HG03064 (cell line): Measurements from ENCODE around the gene POLR3K.
"Not testable (repeated sequence)": the region's sequence is repeated elsewhere in the genome, so short reads cannot be mapped to it uniquely, and the experiment has no call there.

ENCODE experiments used
- ATAC-seq: cut with Tn5 transposase; IDR thresholded peaks from one replicate; pipeline ENCODE4 v1.9.1; 2021; ENCODE audit warnings: low read depth; ENCODE audit not compliant: unreplicated experiment

Gene POLR3K

DNA sequence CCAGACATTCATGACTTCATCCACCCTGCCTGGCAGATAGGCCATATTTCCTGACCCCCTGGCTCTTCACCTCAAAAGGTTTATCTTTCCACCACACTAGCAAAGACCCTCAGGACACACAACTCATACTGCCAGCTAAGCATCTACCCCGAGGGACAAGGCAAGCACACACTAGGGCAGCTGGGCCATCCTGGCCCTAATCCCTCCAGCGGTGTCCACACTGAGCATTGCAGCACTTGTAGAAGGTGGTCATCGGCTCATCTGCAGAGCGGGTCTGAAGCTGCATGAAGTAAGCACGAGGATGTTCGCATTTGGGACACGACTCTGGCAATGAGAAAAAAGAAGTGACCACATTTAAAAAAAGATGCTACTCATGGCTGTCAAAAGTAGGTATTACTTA is 6.2 kb downstream of the POLR3K start:
- ATAC-seq, result no peak

DNA sequence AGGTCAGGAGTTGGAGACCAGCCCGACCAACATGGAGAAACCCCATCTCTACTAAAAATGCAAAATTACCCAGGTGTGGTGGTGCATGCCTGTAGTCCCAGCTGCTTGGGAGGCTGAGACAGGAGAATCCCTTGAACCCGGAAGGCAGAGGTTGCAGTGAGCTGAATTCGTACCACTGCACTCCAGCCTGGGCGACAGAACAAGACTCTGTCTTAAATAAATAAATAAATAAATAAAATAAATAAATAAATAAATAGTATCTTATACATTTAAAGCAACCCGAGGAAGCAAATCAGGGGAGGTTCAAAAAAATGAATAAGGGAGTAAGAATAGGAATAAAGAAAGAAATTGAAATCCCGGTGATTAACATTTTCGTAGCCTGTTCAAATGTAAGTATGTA is 6.9 kb downstream of the POLR3K start:
- not testable (repeated sequence) for ATAC-seq

DNA sequence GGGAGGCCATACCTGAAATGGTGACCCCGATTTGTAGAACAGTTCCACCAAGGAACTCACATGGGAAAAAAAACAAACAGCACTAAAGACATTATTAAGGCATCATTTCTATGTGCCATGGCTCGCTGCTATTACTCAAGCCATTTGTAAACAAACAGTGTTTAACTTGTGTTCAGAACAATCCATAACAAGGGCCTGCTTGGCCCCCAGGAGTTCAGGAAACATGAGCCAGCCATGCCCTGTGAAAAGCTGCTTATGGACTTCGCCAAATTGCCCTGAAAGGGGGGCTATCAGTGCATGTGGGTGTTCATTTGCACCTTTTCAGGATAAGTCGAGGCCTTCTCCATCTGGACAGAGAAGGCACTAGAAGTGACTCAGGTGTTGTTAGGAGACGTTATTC is 8.0 kb downstream of the POLR3K start:
- no peak for ATAC-seq

DNA sequence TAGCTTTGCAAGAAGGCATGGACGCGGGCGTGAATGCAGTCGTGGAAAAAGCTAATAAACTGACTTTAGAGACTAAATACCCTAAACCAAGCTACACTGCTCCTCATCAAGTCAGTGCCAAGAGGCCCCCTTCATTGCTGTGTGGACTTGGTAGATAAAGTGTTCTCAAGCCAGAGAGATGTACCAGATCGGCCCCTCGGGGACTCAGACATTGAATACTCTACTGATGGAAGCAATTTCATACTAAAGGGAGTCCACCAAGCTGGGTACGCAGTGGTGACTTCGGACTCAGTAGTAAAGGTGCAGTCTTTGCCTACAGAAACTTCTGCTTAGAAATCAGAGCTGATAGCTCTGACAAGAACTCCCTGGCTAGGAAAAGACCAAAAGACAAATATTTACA is 8.8 kb downstream of the POLR3K start:
- ATAC-seq, result no peak

DNA sequence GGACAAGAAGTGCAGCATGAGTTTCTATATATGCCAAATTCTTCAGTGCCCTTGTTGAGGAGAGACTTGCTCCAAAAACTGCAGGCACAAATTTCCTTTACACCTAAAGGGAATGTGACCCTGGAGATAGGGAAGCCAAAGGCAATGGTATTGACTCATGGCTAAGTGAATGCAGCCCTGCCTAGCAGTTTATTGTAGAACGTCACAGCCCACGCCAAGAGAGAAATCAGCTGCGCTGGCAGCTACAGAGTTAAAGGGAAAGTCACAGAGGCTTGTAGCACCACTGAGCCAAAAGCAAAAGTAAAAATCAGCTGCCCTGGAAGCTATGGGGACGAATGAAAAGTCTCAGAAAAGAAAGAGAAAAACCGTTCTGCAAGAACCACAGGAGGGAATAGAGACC is 10.1 kb downstream of the POLR3K start:
- ATAC-seq, result no peak

DNA sequence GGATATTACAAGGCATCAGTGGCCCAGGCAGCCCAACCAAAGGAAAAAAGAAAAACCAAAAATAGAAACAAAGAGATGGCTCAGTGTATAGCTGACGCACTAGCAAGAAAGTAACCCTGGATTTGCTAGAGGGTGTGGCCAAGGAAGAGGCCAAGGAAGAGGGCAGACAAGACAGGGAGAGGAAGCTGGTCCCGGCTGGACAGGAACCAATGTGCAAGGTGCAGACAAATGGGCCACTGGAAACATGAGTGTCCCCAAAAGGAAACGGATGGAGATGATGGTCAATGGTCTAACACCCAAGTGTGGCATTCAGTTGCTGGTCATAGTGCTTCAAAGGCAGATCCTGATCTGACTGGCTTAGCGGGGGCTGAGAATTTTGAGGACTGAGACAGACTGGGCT is 10.7 kb downstream of the POLR3K start:
- ATAC-seq, result no peak

DNA sequence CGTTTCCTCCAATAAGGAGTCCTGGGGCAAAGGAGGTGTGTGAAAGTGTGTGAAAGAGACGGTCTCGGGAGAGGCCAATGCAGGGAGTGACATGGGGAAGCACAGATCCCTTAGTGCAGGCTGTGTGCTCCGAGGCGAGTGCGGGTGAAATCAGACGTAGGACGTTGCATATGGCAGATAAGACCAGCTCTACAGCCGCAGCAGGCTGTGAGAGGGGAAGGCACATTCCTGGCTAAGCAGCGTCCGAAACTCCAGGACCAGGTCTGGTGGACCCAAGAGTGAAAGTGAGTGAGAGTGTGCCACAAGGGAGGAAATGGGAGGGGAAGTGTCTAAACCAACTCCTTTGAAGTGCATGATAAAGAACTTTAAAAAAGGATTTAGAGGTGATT is 11.3 kb downstream of the POLR3K start:
- no peak for ATAC-seq

DNA sequence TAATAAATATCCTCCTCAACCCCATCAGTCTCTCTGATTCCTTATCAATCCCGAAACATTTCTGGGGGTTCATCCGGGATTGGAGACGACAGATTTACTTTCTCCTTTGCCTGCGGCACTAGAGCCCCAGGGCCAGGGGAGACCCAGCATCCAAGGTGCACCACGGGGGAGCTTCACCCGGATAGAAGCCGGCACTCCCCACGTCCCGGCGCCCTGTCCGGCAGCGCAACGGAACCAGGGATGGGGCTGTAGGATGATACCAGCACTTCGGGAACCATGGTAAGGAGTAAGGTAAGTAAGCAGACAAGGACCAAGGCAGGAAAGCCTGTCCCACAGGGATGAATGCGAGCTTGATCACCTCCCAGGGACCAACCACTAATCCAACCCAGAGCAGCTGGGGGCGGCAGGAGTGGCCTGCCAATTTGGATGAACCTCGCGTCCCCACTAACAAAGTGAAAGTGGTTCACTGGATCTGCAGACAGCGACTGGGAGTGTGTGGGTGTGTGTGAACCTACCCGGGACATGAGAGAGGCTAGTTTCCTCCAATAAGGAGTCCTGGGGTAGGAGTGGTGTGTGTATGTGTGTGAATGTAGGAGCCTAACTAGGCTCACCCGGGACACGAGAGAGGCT is 11.9 kb downstream of the POLR3K start:
- no peak for ATAC-seq

DNA sequence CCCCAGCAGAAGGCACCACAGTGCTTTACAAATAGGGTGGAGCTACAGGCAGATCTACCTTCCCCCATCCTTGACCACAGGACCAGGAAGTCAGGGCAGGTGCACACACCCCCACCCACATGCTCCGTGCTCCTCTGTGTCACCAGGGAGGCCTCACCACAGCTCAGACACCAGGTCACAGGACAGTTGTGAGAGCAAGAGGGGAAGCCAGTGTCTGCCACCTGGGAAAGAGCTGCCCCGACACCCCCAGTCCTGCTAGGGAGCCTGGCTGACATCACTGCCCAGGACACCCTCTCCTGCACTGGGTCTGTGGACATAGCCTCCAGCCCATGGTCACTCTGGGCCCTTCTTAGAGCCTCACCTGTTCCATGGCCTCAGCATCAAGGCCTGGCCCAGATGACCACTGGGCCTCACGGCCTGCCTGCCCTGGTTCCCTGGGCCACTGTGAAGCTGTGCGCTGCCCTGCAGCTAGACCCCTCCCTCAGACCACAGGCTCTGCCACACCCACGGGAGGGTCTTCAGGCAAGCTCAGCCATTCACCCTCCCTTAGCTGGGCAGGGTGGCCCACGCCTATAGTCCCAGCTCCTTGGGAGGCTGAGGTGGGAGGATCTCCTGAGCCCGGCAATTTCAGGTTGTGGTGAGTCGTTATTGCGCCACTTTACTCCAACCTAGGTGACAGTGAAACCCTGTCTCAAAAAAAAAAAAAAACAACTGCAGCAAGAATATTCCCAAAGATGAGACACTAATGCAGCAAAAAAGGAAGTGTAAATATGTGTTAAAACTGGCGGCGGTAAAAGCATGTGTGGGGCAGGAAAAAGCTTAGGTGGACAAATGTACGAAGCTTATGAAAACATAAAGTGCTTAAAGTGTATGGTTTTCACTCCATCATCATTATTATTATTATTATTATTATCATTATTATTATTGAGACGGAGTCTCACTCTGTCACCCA is 14.2 kb downstream of the POLR3K start:
- ATAC-seq, result peak; percentile 72

DNA sequence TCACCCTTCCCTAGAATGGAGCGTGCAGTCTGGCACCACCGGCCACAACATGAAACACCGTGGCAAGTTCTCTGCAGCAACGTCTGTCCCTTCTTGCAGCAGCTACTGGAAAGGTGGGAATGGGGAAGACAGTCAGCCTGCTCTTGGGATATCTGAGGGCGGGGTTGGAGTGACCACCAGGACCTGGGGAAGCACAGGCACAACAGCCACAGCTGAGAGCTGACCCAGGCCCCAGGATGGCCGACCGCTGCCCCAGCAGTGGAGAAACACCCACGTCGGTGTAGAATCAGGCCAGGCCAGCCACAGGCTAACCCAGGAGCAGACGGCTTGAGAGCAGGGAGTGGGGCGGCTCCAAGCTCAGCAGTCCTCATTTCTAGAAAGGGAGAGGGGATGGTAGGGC is 15.2 kb downstream of the POLR3K start:
- ATAC-seq, result not testable (repeated sequence)

DNA sequence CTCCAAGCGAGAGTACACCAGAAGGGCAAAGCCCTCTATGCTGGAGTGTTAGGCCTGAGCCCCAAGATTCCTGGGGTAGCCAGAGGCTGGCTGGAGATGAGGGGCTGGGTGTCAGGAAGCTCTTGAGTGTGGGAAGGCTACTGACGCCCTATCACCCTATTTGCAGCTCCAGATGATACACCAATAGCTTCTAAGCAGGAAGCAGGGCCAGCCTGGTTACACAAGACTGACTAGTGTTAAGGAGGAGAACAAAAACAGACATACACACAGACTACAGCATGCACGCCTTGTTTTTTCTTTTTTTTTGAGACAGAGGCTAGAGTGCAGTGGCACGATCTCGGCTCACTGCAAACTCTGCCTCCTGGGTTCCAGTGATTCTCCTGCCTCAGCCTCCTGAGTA is 15.9 kb downstream of the POLR3K start:
- ATAC-seq, result no peak

DNA sequence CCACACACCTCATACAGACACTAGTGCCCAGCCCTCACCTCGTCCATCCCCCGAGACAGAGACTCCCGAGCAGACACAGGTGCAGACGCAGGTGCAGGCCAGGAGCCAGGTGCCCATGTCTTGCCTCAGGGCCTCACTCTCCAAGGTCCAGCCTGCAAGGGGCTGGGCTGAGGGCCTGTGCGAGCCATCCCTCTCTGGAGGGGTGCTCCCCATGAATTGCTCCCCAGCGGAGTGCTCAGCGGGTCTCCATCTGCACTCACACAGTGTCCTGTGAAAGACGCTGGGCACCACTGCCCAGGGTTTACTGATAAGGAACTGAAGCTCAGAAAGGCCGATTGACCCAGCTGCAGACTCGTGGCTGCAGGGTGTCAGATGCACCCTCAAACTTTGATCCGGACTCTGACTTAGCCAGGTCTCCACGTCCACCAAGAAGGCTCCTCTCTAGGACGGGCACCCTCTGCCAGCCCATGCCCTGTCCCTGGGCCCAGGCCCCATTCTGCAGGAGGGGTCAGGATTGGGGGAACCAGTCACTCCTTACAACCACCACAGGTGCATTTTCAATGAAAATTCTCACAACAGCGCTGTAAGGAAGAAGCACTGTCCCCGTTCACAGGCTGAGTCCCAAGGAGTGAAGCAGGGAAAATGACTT is 16.9 kb downstream of the POLR3K start:
- ATAC-seq, result no peak

DNA sequence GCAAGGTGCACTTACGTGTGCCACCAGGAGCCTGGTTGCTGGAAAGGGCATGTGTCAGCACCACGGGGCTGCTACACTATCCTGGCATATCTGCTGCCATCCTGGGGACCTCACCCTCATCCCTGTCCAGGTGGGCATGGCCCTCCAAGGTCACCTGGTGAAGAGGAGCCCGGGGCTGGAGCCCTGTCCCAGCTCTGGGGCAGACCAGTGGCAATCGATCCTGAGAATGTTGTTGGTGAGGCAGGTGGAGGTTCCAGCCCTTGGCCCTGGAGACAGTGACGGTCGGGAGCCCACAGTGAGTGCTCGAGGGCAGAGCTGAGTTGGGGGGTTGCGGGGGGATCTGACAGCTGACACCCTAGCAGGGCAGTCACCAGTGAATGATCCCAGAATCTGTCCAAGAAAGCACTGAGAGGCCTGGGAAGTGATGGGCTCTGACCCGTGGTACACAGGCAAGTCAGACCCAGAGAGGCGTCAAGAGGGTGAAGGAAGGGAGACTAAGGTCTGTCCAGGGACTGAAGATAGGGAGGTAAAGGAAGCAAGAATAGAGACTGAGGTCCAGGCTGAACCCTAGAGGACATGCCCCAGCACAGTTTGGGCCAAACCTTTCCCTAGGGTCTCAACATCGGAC is 17.6 kb downstream of the POLR3K start:
- no peak for ATAC-seq

DNA sequence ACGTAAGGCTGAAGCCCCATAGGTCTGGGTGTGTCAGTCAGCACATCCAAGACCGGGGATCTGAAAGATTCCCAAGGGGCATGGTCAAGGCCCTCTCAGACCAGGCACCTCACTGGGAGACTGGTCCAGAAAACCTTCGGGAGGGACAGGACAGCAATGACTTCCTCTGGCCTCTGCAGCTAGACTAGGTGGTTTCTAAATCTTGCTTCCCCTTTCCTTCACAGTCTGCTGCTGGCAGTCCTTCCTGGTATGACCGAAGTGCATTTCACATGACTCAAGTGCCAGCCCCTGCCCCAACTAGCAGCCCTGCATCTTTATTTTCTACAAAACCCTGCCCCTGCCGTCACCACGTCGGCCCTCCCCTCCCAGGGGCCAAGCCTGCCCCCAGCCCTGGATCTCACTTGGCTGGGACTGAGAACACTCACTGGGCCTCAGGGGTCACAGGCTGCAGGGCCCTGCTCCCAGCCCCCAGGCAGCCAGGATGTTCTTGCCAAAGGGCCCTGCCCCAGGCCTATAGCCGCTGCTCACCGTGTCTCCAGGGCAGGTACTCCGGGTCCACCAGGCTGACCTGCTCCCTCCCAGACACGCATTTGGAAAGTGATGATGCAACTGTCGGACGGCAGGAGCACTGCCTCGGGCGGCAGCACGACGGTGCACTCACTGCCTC is 18.3 kb downstream of the POLR3K start:
- no peak for ATAC-seq

DNA sequence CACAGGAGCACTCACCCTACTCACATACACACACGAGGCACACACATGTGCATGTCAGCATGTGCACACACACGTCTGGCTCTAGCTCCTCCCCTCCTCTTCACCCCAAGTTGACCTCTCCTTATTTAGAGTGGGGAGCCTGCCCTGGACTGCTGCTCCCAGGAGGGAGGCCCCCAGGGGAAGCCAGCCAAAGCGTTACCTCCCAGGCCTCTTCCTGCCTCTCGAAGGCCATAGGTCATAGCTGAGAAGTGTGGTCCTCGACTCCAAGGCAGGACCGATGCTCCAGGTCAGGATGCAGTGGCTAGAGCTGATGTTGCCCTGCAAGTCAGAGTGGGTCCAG is 18.8 kb downstream of the POLR3K start:
- no peak for ATAC-seq

DNA sequence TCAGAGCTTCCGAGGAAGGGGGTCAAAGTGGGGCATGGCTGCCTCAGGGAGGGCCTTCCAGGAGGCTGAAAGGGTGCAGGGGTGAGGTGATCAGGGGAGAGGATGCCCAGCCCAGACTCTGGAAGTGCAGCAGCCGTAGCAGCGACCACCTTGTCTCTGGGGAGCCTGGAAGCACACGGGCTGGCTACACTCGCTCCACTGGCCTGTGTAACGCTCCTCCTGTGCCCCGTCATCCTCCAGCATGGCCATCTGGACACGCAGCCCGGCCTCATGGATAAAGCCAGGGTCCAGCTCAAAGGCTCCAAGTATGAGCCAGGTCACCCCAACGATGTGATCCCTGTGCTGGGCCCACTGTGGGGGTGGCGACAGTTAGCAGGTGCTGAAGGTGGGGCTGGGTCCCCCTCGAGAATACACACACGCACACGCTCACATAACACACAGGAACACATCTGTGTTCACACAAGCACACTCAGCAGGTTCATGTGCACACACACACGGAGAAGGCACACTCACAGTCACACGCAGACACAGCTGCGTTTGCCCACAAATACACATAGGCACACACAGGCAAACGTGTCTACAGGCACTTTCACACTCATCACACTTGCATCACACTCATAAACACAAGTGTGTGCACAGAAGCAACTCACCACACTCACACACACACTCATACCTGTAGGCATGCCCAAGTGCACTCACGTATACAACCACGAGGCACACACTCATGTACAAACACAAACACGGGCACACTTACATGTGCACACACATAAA is 19.3 kb downstream of the POLR3K start:
- no peak for ATAC-seq

DNA sequence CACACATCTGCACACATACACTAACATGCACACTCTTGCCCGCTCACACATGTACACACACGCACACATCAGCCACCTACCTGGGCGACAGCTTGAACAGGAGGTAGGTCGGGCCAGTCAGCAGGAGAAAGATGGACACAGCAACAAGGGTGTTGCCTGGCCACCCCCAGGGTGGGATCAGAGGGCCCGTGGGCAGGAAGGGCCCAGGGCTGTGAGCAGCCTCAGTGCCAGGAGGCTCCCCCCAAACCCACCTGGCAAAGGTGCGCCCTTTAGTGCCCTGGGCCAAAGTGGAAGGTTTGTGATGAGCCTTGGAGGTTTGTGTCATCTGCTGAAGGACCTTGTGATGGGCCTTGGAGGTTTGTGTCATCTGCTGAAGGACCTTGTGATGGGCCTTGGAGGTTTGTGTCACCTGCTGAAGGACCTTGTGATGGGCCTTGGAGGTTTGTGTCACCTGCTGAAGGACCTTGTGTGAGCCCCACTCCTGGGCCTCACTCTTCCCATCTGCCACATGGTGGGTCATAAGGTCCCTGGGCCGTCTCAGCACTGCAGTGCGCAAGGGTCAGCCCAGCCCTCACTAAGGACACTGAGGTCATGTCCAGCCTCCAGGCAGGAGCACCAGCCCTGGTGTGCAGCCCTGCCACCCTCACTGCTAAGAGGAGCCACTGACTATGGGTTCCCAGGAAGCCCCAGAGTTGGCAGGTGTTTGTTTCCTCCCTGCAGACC is 20.1 kb downstream of the POLR3K start:
- ATAC-seq, result not testable (repeated sequence)

DNA sequence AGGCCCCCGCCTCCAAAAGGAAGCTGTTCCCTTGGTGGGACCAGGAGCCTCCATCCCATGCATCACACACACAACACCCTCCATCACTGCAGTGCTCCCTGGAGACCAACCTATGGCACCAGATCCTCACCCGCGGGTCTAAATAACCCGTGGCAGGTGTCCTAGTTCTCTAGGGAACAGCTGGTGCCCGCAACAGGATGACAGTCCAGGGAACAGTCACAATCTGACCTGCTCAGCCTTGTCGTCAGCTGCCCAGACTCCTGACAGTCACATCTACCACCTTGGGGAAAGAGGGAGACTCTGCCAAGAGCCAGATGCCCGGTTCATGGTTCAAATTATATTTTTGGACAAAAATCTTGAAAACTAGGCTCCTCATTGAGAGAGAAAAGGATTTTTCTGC is 22.8 kb downstream of the POLR3K start:
- not testable (repeated sequence) for ATAC-seq

DNA sequence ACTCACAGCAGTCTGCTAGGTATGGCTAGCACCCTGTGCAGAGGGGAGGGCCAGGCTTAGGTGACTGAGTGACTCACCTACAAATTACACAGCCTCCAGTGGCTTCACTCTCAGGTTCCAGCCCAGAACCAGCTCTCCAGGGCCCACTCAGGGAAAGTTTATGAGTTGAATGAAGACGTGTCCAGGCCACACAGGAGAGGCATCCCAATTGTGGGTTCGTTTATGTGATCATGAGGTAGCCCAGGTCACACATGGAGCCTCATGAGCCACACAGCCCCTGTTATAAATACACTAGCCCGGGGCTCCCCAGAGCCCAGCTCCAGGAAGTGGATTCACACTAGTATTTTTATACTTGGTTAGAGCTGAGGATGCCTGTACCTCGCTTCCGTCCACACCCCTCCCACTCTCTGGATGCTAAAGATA is 27.5 kb downstream of the POLR3K start:
- not testable (repeated sequence) for ATAC-seq
